Small intestine (tissue), 7 donors: Measurements from ENCODE around the gene AP3B1. TPM values are rescaled to one million over a fixed set of nuclear protein-coding genes. Genes with fewer than 3 reads are reported as not detected.
"Not testable (repeated sequence)": the region's sequence is repeated elsewhere in the genome, so short reads cannot be mapped to it uniquely, and the experiment has no call there.

ENCODE experiments used
- DNase-seq, 2 donors: peaks; one replicate each; pipeline versions ENCODE4 v3.0.0 to v3.0.0-alpha.2; 2013
- FAIRE-seq: peaks from 2 replicates; lab custom pipeline; 2012; peaks lifted over from hg19 to GRCh38; lab: Jason Lieb, UNC
- H3K27ac ChIP-seq, 3 donors: one replicate each; pipeline ENCODE4 v1.5.1; 2013; ENCODE audit warnings: low read length in 2 of 3, mild to moderate bottlenecking in 2 of 3, control low read depth in 1 of 3, inconsistent platforms in 1 of 3, low read depth in 1 of 3, moderate library complexity in 1 of 3
- H3K27me3 ChIP-seq, 3 donors: one replicate each; pipeline ENCODE4 v1.6.1; 2013; ENCODE audit warnings: low read length in 3 of 3, inconsistent platforms in 1 of 3; ENCODE audit not compliant: control insufficient read depth in 3 of 3, insufficient read depth in 3 of 3
- H3K36me3 ChIP-seq, 3 donors: one replicate each; pipeline ENCODE4 v1.6.1; 2013; ENCODE audit warnings: low read length in 3 of 3, inconsistent platforms in 1 of 3, low read depth in 1 of 3, mild to moderate bottlenecking in 1 of 3, moderate library complexity in 1 of 3; ENCODE audit not compliant: control insufficient read depth in 3 of 3, insufficient read depth in 2 of 3
- H3K4me1 ChIP-seq, 3 donors: one replicate each; pipeline ENCODE4 v1.6.1; 2013; ENCODE audit warnings: low read length in 2 of 3, inconsistent platforms in 1 of 3, low read depth in 1 of 3, mild to moderate bottlenecking in 1 of 3, moderate library complexity in 1 of 3; ENCODE audit not compliant: control insufficient read depth in 3 of 3, insufficient read depth in 2 of 3
- H3K4me3 ChIP-seq, 3 donors: one replicate each; pipeline ENCODE4 v1.5.1; 2013; ENCODE audit warnings: low read length in 3 of 3, control low read depth in 1 of 3, inconsistent platforms in 1 of 3, low read depth in 1 of 3, mild to moderate bottlenecking in 1 of 3, moderate library complexity in 1 of 3
- H3K9me3 ChIP-seq, 2 donors: one replicate each; pipeline ENCODE4 v1.6.1; 2013; ENCODE audit warnings: low read depth in 1 of 2, low read length in 1 of 2; ENCODE audit not compliant: control insufficient read depth in 2 of 2, insufficient read depth in 1 of 2
- WGBS, 3 donors: extraction: QIAGEN DNeasy Blood & Tissue Kit; methylation state at CpG; one replicate each; pipeline ENCODE4 v1.1.7; 2013; 5-methylcytosine and 5-hydroxymethylcytosine counted together
- polyA plus RNA-seq, 4 donors: library from polyadenylated mRNA; stranded (reverse) in 3 of 4; unstranded in 1 of 4; fragments of 200-250 nt in 3 of 4; fragments of 120-200 nt in 1 of 4; gene quantifications; one replicate each; pipeline versions ENCODE4 v1.2.1 to v1.2.3, GENCODE V29; 2013
- donor health status: healthy with polysubstance abuse.
- donor health status: control.
- donor health status: control.
- donor health status: Bipolar disorder and iron deficiency.
- donor health status: healthy.

AP3B1 gene
- polyA plus RNA-seq, 4 donors, result 22.6 to 38.0 (median 30.6) TPM

- DNase-seq (no peak), FAIRE-seq (no peak)
- Histone ChIP-seq H3K27ac (no peak overlapping the region), H3K4me3 (no peak overlapping the region), H3K4me1 (no peaks in the 10 kb centered on the region), H3K9me3 (no peaks in the 10 kb centered on the region), H3K27me3 (no peaks in the 10 kb centered on the region), H3K36me3 (peaks cover 0 to 3% (median 0%) of the 10 kb centered on the region in 3 donors)
- WGBS, 3 donors, result 90 to 97% (median 95%) methylated on average over 1 of the region's 1 CpG
Observed at GRCh38 chr5:78090002-78090401, 204.5 kb downstream of the AP3B1 start.

GRCh38 chr5:78078858-78079257 lies 215.6 kb downstream of the AP3B1 start:
- Histone ChIP-seq H3K27me3 (no peaks in the 10 kb centered on the region), H3K4me3 (no peak overlapping the region), H3K27ac (no peak overlapping the region), H3K36me3 (no peaks in the 10 kb centered on the region), H3K4me1 (no peaks in the 10 kb centered on the region), H3K9me3 (peaks cover 0 to 5% of the 10 kb centered on the region in 2 donors)
- DNase-seq (no peak), FAIRE-seq (no peak)

- Histone ChIP-seq H3K4me1 (no peaks in the 10 kb centered on the region), H3K4me3 (no peak overlapping the region), H3K36me3 (no peaks in the 10 kb centered on the region), H3K27me3 (no peaks in the 10 kb centered on the region), H3K9me3 (peaks cover 0 to 5% of the 10 kb centered on the region in 2 donors), H3K27ac (peak overlapping the region in 1 of 3 donors; percentile 41)
- FAIRE-seq, result no peak
- DNase-seq, result no peak
- 93 to 95% (median 94%) methylated on average over 4 of the region's 4 CpGs for WGBS, 3 donors
Observed at GRCh38 chr5:78077369-78078068, 217.0 kb downstream of the AP3B1 start.

GRCh38 chr5:78076351-78076750 lies 218.1 kb downstream of the AP3B1 start:
- H3K36me3 ChIP-seq, result no peaks in the 10 kb centered on the region
- 48 to 69% (median 61%) methylated on average over 2 of the region's 2 CpGs for WGBS, 3 donors
- H3K4me3 ChIP-seq, result no peak overlapping the region
- H3K9me3 ChIP-seq, result peaks cover 0 to 5% of the 10 kb centered on the region in 2 donors
- H3K27ac ChIP-seq, result no peak overlapping the region
- H3K27me3 ChIP-seq, result no peaks in the 10 kb centered on the region
- no peaks in the 10 kb centered on the region for H3K4me1 ChIP-seq
- FAIRE-seq (no peak), DNase-seq (peak; percentile 8 to 62)

GRCh38 chr5:78075301-78075700 lies 219.2 kb downstream of the AP3B1 start:
- Histone ChIP-seq H3K4me1 (no peaks in the 10 kb centered on the region), H3K9me3 (peaks cover 0 to 7% of the 10 kb centered on the region in 2 donors), H3K36me3 (no peaks in the 10 kb centered on the region), H3K27ac (no peak overlapping the region), H3K27me3 (no peaks in the 10 kb centered on the region), H3K4me3 (no peak overlapping the region)
- FAIRE-seq (no peak), DNase-seq (no peak)
- 93 to 97% (median 95%) methylated on average over 3 of the region's 3 CpGs for WGBS, 3 donors

GRCh38 chr5:78070691-78071090 lies 223.8 kb downstream of the AP3B1 start:
- not testable (repeated sequence) for H3K4me1 ChIP-seq, H3K9me3 ChIP-seq, DNase-seq, H3K27ac ChIP-seq, H3K36me3 ChIP-seq, FAIRE-seq, H3K27me3 ChIP-seq, H3K4me3 ChIP-seq
- WGBS, 3 donors, result 79 to 92% (median 83%) methylated on average over 4 of the region's 4 CpGs

- DNase-seq, H3K4me3 ChIP-seq, H3K4me1 ChIP-seq, H3K27ac ChIP-seq, H3K27me3 ChIP-seq, H3K36me3 ChIP-seq, H3K9me3 ChIP-seq, FAIRE-seq: not testable (repeated sequence)
- WGBS, 3 donors, result 92 to 96% (median 94%) methylated on average over 3 of the region's 3 CpGs
Observed at GRCh38 chr5:78067581-78067980, 226.9 kb downstream of the AP3B1 start.

GRCh38 chr5:78066722-78067121 lies 227.8 kb downstream of the AP3B1 start:
- FAIRE-seq, H3K36me3 ChIP-seq, H3K4me1 ChIP-seq, H3K27ac ChIP-seq, H3K4me3 ChIP-seq, H3K9me3 ChIP-seq, H3K27me3 ChIP-seq, DNase-seq: not testable (repeated sequence)
- 96 to 97% (median 97%) methylated on average over 5 of the region's 5 CpGs for WGBS, 3 donors

GRCh38 chr5:78065663-78066062 lies 228.8 kb downstream of the AP3B1 start:
- no peaks in the 10 kb centered on the region for H3K4me1 ChIP-seq
- FAIRE-seq (no peak), DNase-seq (peak in 1 of 2 donors; percentile 7)
- no peak overlapping the region for H3K4me3 ChIP-seq
- WGBS, 3 donors, result 96 to 99% (median 98%) methylated on average over 5 of the region's 5 CpGs
- no peaks in the 10 kb centered on the region for H3K27me3 ChIP-seq
- H3K36me3 ChIP-seq, result peaks cover 0 to 7% (median 0%) of the 10 kb centered on the region in 3 donors
- H3K9me3 ChIP-seq, result peaks cover 0 to 7% of the 10 kb centered on the region in 2 donors
- no peak overlapping the region for H3K27ac ChIP-seq
